Adipocyte (in vitro differentiated cells): Measurements from ENCODE around the gene FOXE1.

Experiments used
- DNase-seq: peaks from one replicate; pipeline ENCODE4 v3.0.0-alpha.2; 2015; ENCODE audit warnings: low read depth
- H3K27me3 ChIP-seq: replicated peaks from 2 replicates; pipeline ENCODE4 v1.7.0; 2013; ENCODE audit warnings: mild to moderate bottlenecking, low read length, moderate library complexity; ENCODE audit not compliant: control insufficient read depth, insufficient read depth
- H3K36me3 ChIP-seq: 2 replicates; pipeline ENCODE4 v1.7.0; 2013; ENCODE audit warnings: low read length, mild to moderate bottlenecking, moderate library complexity; ENCODE audit not compliant: control insufficient read depth, insufficient read depth, severe bottlenecking
- H3K4me1 ChIP-seq: 2 replicates; pipeline ENCODE4 v1.7.0; 2013; ENCODE audit warnings: mild to moderate bottlenecking, low read length, moderate library complexity; ENCODE audit not compliant: control insufficient read depth, insufficient read depth
- H3K4me3 ChIP-seq: 2 replicates; pipeline ENCODE4 v1.7.0; 2013; ENCODE audit warnings: mild to moderate bottlenecking, low read length, moderate library complexity
- H3K9ac ChIP-seq: 2 replicates; pipeline ENCODE4 v1.7.0; 2013; ENCODE audit warnings: mild to moderate bottlenecking, low read length, moderate library complexity
- H3K9me3 ChIP-seq: 2 replicates; pipeline ENCODE4 v1.7.0; 2013; ENCODE audit warnings: mild to moderate bottlenecking, low read length, moderate library complexity; ENCODE audit not compliant: control insufficient read depth

FOXE1 gene

DNA sequence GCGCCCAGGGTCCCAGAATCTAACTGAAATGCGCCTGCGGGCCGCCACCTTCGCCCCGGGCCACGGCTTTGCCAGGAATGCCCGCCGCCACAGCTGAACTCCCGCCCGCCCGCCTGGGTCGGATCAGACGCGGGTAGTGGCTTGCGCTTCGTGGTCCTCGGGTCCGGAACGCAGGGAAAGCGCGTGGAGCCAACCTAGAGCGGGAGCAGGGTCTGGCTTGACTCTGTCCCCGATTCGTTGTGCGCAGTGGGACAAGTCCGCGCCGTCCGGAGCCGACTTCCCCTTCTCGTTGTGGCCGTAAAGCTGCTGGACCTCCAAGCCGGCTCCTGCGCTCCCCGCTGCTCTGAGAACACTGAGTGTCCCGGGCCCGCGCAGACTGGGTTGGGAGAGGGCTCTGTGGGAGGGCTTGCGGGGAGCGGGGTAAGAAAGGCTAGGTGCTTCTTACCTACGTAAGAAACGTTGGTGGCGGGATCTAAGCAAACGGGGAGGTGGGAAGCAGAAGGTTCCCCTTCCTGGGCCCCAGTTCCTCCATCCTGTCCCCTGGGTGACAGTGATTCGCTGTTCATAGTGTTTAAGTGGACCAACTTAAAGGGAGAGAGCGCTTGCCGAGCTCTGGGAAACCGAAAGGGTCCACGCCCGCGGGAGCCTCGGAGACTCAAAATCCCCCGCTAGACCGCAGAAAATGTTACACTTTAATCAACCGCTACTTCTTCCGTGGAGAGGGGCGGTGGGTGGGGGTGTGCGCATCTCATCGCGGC is 4.4 kb upstream of the FOXE1 start:
- Histone ChIP-seq H3K4me1 (peaks cover 6% of the 10 kb centered on the region), H3K4me3 (peak overlapping the region; percentile 50), H3K27me3 (peaks cover 79% of the 10 kb centered on the region), H3K9me3 (peaks cover 6% of the 10 kb centered on the region), H3K9ac (no peak overlapping the region), H3K36me3 (no peaks in the 10 kb centered on the region)
- no peak for DNase-seq

GRCh38 chr9:97849980-97850379 is 3.0 kb upstream of the FOXE1 start:
- Histone ChIP-seq H3K36me3 (no peaks in the 10 kb centered on the region), H3K4me3 (no peak overlapping the region), H3K9me3 (peaks cover 6% of the 10 kb centered on the region), H3K4me1 (peaks cover 6% of the 10 kb centered on the region), H3K9ac (no peak overlapping the region), H3K27me3 (peaks cover 76% of the 10 kb centered on the region)
- no peak for DNase-seq

GRCh38 chr9:97850746-97851445 is 2.1 kb upstream of the FOXE1 start:
- Histone ChIP-seq H3K9ac (no peak overlapping the region), H3K9me3 (peaks cover 6% of the 10 kb centered on the region)
- no peak for DNase-seq

GRCh38 chr9:97851446-97851883 is 1.6 kb upstream of the FOXE1 start:
- Histone ChIP-seq H3K9ac (no peak overlapping the region), H3K4me1 (peaks cover 6% of the 10 kb centered on the region), H3K36me3 (no peaks in the 10 kb centered on the region), H3K4me3 (peak overlapping the region; percentile 44), H3K9me3 (peaks cover 6% of the 10 kb centered on the region), H3K27me3 (peaks cover 76% of the 10 kb centered on the region)
- DNase-seq = no peak

More at GRCh38 chr9:97850746-97851445, 2.1 kb upstream of the FOXE1 start:
- Histone ChIP-seq H3K36me3 (no peaks in the 10 kb centered on the region), H3K4me1 (peaks cover 6% of the 10 kb centered on the region), H3K4me3 (no peak overlapping the region), H3K27me3 (peaks cover 76% of the 10 kb centered on the region)

DNA sequence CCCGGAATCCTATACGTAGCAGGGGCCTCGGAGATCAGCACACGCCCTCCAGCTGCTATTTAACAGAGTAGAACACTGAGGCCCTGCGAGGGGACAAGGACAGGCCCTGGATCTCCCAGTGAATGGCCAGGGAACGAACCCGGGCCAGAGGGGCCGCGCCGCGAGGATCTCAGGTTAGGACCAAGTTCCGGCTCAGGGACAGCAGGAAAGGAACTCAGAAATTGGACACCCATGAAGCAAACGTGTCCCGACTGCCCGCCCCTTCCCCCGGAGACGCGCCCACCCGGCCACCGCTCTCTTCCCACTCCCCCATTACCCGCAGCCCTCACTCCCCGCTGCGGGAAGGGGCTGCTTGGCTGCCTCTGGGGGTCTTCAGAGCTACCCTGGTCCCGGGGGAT is 1.0 kb upstream of the FOXE1 start:
- H3K4me3 ChIP-seq = no peak overlapping the region

DNA sequence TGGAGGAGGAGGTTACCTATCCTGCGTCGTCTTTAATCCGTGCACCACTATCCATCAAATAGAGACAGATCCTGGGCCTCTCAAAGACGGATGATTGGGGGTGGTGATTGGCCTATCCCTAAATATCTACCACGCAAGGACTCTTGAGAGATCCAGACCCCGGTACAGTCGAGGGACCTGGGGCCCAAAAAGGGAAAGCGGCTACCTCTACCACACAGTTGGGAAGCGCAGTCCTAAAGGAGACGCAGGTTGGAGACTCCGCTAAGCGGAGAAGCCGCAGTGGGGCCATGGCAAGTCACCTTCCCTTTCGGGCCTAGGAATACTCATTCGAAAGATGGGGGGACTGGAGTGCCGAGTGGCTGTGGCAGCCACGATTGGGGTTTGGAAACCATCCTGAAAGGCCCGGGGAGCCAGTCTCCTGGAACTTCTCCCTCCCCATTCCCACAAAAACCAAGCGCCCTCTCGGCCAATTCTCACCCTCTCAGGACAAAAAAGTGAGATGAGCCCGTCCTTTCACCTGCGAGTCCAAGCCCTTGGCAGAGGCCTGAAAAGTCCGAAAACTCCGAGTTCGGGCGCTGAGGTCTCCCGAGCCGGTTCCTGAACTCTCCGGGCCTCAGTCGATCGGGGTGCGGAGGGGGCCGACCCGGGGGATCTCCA is 499 bp upstream of the FOXE1 start:
- H3K27me3 ChIP-seq = peaks cover 76% of the 10 kb centered on the region
- H3K9me3 ChIP-seq = peaks cover 6% of the 10 kb centered on the region
- no peak overlapping the region for H3K9ac ChIP-seq
- H3K4me3 ChIP-seq = no peak overlapping the region
- peaks cover 6% of the 10 kb centered on the region for H3K4me1 ChIP-seq
- no peak for DNase-seq
- no peaks in the 10 kb centered on the region for H3K36me3 ChIP-seq

More for the DNA sequence above, 1.0 kb upstream of the FOXE1 start:
- DNase-seq = no peak
- no peak overlapping the region for H3K9ac ChIP-seq
- peaks cover 6% of the 10 kb centered on the region for H3K9me3 ChIP-seq
- H3K36me3 ChIP-seq = no peaks in the 10 kb centered on the region
- peaks cover 6% of the 10 kb centered on the region for H3K4me1 ChIP-seq
- peaks cover 76% of the 10 kb centered on the region for H3K27me3 ChIP-seq

DNA sequence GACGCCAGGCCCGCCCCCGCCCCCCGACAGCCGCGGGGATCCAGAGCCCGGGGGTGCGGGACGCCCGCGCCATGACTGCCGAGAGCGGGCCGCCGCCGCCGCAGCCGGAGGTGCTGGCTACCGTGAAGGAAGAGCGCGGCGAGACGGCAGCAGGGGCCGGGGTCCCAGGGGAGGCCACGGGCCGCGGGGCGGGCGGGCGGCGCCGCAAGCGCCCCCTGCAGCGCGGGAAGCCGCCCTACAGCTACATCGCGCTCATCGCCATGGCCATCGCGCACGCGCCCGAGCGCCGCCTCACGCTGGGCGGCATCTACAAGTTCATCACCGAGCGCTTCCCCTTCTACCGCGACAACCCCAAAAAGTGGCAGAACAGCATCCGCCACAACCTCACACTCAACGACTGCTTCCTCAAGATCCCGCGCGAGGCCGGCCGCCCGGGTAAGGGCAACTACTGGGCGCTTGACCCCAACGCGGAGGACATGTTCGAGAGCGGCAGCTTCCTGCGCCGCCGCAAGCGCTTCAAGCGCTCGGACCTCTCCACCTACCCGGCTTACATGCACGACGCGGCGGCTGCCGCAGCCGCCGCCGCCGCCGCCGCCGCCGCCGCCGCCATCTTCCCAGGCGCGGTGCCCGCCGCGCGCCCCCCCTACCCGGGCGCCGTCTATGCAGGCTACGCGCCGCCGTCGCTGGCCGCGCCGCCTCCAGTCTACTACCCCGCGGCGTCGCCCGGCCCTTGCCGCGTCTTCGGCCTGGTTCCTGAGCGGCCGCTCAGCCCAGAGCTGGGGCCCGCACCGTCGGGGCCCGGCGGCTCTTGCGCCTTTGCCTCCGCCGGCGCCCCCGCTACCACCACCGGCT is 1.0 kb downstream of the FOXE1 start:
- H3K4me3 ChIP-seq = peak overlapping the region; percentile 52
- H3K4me1 ChIP-seq = peaks cover under 1% of the 10 kb centered on the region
- peaks cover 6% of the 10 kb centered on the region for H3K9me3 ChIP-seq
- no peaks in the 10 kb centered on the region for H3K36me3 ChIP-seq
- H3K27me3 ChIP-seq = peaks cover 80% of the 10 kb centered on the region
- no peak for DNase-seq
- no peak overlapping the region for H3K9ac ChIP-seq

DNA sequence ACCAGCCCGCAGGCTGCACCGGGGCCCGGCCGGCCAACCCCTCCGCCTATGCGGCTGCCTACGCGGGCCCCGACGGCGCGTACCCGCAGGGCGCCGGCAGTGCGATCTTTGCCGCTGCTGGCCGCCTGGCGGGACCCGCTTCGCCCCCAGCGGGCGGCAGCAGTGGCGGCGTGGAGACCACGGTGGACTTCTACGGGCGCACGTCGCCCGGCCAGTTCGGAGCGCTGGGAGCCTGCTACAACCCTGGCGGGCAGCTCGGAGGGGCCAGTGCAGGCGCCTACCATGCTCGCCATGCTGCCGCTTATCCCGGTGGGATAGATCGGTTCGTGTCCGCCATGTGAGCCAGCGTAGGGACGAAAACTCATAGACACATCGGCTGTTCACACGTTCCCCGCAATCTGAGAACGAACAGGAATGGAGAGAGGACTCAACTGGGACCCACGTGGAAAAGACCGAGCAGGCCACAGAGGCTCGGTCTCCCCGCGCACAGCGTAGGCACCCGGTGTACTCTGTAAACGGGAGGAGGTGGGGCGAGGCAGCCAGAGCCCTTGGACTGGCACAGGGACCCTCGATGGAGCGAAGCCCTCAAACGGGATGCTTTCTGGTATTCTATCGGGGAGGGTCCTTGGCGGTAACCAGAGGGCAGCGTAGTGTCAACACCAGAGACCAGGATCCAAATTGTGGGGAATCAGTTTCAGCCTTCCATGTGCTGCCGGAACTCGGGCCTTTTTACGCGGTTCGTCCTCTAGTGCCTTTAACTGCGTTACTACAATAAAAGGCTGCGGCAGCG is 1.9 kb downstream of the FOXE1 start:
- H3K27me3 ChIP-seq = peaks cover 80% of the 10 kb centered on the region
- H3K36me3 ChIP-seq = no peaks in the 10 kb centered on the region
- H3K4me3 ChIP-seq = no peak overlapping the region
- H3K9me3 ChIP-seq = peaks cover 6% of the 10 kb centered on the region
- no peak overlapping the region for H3K9ac ChIP-seq
- no peak for DNase-seq
- H3K4me1 ChIP-seq = no peaks in the 10 kb centered on the region

- peaks cover 80% of the 10 kb centered on the region for H3K27me3 ChIP-seq
- H3K9ac ChIP-seq = no peak overlapping the region
- no peaks in the 10 kb centered on the region for H3K4me1 ChIP-seq
- no peak overlapping the region for H3K4me3 ChIP-seq
- H3K36me3 ChIP-seq = no peaks in the 10 kb centered on the region
- peaks cover 3% of the 10 kb centered on the region for H3K9me3 ChIP-seq
- no peak for DNase-seq
Observed at GRCh38 chr9:97855486-97855875, 2.5 kb downstream of the FOXE1 start.

DNA sequence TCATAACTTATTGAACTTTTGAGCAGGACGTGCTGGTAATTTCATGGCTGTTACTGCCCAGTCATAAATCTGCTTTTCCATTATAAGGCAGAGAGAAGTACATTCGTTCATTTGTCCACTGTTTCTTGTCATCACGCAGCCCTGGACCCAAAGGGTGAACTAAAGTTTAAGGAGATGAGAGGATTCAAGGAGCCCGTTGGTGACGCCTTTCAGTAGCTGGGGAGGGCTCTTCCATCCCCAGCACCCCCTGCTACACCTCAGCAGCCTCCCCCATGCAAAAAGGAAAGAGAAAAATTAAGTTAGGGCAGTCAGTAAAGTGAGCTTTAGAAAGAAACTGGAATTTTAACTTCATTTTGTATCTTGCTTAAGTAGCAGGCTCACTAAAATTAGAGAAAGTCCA is 2.9 kb downstream of the FOXE1 start:
- Histone ChIP-seq H3K9me3 (peaks cover 3% of the 10 kb centered on the region), H3K27me3 (peaks cover 80% of the 10 kb centered on the region), H3K36me3 (no peaks in the 10 kb centered on the region)

More for the DNA sequence above, 2.9 kb downstream of the FOXE1 start:
- Histone ChIP-seq H3K9ac (no peak overlapping the region), H3K4me3 (no peak overlapping the region), H3K4me1 (no peaks in the 10 kb centered on the region)
- DNase-seq = no peak
